Measurements from ENCODE around the gene PHEX. TPM values are rescaled to one million over a fixed set of nuclear protein-coding genes. Genes with fewer than 3 reads are reported as not detected.

The PHEX gene
- total RNA-seq, 2 donors from 2014 or later: 0.24 to 0.37 TPM

DNA sequence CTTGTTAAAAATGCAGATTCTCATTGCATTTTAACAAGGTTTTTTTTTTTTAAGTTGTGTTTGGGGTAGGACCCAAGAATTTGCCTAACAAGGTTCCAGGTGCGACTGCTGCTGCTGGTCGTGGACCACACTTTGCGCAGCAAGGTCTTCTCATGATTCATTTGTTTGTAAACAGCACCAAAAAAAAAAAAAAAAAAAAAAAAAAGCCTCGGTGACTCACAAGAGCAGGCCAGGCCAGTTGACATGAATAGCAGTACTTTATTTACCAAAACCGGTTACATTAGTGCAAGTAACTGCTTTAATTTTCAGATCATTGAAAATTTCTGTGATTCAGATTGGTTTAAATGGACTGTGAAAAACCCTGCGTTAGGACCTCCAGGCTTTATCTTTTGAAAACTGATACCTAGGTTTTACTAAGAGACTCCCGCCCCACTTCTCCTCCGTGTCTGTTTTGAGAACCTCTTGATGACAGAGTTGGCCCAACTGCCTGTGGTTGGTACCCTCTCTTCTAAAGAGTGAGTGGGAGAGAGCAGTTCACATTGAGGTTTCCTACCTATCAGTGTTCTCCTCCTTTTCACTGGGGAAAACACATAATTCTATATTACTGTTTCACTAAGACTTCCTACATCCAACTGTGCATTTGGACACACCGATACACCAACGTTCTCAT lies 86.2 kb downstream of the PHEX start:
- peak overlapping the region; percentile 84 for H3K27ac Mint-ChIP-seq
- TF ChIP-seq, protein P1, sequence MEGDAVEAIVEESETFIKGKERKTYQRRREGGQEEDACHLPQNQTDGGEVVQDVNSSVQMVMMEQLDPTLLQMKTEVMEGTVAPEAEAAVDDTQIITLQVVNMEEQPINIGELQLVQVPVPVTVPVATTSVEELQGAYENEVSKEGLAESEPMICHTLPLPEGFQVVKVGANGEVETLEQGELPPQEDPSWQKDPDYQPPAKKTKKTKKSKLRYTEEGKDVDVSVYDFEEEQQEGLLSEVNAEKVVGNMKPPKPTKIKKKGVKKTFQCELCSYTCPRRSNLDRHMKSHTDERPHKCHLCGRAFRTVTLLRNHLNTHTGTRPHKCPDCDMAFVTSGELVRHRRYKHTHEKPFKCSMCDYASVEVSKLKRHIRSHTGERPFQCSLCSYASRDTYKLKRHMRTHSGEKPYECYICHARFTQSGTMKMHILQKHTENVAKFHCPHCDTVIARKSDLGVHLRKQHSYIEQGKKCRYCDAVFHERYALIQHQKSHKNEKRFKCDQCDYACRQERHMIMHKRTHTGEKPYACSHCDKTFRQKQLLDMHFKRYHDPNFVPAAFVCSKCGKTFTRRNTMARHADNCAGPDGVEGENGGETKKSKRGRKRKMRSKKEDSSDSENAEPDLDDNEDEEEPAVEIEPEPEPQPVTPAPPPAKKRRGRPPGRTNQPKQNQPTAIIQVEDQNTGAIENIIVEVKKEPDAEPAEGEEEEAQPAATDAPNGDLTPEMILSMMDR (conservative IDR thresholded peaks at IDR 0.05): no peak
- no peaks in the 10 kb centered on the region for H3K9me3 Mint-ChIP-seq
- H3K27me3 ChIP-seq (ENCODE audit: control insufficient read depth, insufficient read depth, low read length, poor library complexity, severe bottlenecking): no peaks in the 10 kb centered on the region
- peaks cover 8% of the 10 kb centered on the region for H3K4me1 ChIP-seq (ENCODE audit: control insufficient read depth, insufficient read depth, low read length)
- no peak overlapping the region for H3K4me3 ChIP-seq (ENCODE audit: low read length)
- H3K4me3 Mint-ChIP-seq: no peak overlapping the region
- H3K4me1 Mint-ChIP-seq: peaks cover 54% of the 10 kb centered on the region
- 55 to 71% methylated on average over 2 to 8 of the region's 10 CpGs for WGBS, 2 experiments (ENCODE audit: insufficient coverage in 1 of 2, insufficient read length in 1 of 2)
- no peak overlapping the region for H3K27ac ChIP-seq (ENCODE audit: low read depth, low read length)
- no peaks in the 10 kb centered on the region for H3K36me3 ChIP-seq (ENCODE audit: control insufficient read depth, insufficient read depth, low read length)
- no peaks in the 10 kb centered on the region for H3K27me3 Mint-ChIP-seq (ENCODE audit: insufficient read depth)
- no peak overlapping the region for H3K9ac ChIP-seq (ENCODE audit: extremely low read depth, low read length, poor library complexity, severe bottlenecking)
- no peak for DNase-seq
- H3K9me3 ChIP-seq (ENCODE audit: control insufficient read depth, low read length): no peaks in the 10 kb centered on the region
- no peaks in the 10 kb centered on the region for H3K36me3 Mint-ChIP-seq (ENCODE audit: low read depth)

DNA sequence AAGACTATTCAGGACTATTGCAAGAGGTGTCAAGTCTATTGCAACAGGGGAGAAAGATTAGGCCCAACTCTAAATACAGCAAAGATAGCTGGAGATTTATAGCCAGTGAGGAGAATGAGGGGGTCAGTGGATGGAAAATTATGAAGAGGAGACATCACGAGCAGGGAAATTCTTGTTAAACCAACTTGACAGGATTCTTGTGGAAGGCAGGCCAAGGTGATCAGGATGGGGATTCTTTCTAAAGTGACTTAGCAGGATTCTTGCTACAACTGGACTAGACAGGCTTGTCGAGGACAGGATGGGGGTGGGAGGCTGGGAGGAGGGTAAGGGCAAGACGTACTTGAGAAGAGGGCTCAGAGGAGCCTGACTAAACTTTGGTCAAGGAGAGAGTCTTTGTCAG lies 89.0 kb downstream of the PHEX start:
- Mint-ChIP-seq H3K27ac (no peak overlapping the region), H3K9me3 (no peaks in the 10 kb centered on the region), H3K4me1 (peaks cover 32% of the 10 kb centered on the region), H3K36me3 (ENCODE audit: low read depth) (no peaks in the 10 kb centered on the region), H3K27me3 (ENCODE audit: insufficient read depth) (peaks cover 2% of the 10 kb centered on the region), H3K4me3 (no peak overlapping the region)
- Histone ChIP-seq H3K36me3 (ENCODE audit: control insufficient read depth, insufficient read depth, low read length) (no peaks in the 10 kb centered on the region), H3K4me3 (ENCODE audit: low read length) (no peak overlapping the region), H3K27me3 (ENCODE audit: control insufficient read depth, insufficient read depth, low read length, poor library complexity, severe bottlenecking) (no peaks in the 10 kb centered on the region), H3K4me1 (ENCODE audit: control insufficient read depth, insufficient read depth, low read length) (peaks cover 8% of the 10 kb centered on the region), H3K9me3 (ENCODE audit: control insufficient read depth, low read length) (no peaks in the 10 kb centered on the region), H3K27ac (ENCODE audit: low read depth, low read length) (no peak overlapping the region), H3K9ac (ENCODE audit: extremely low read depth, low read length, poor library complexity, severe bottlenecking) (no peak overlapping the region)
- whole genome bisulfite sequencing, 2 experiments (ENCODE audit: insufficient coverage in 1 of 2, insufficient read length in 1 of 2): 83 to 100% methylated on average over 1 to 2 of the region's 3 CpGs
- TF ChIP-seq, protein P1 (conservative IDR thresholded peaks at IDR 0.05): no peak
- DNase-seq: no peak

DNA sequence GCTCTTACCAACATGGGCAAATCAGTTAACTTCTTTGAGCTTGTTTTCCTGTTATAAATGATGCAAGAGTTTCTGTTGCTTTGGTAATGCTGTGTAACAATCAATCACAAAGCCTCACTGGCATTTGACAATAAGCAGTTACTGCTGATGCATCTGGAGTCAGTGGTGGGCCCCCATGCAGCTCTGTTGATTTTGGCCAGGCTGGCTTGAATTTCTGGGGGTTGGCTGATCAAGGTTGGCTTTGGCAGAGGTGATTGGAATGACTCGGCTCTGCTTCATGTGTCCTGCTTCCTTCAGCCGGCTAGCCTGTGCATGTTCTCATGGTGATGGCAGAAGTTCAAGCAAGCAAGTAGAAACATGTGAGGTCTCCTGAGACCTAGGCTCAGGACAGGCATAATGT lies 90.4 kb downstream of the PHEX start:
- Histone ChIP-seq H3K4me1 (ENCODE audit: control insufficient read depth, insufficient read depth, low read length) (peaks cover 4% of the 10 kb centered on the region), H3K4me3 (ENCODE audit: low read length) (no peak overlapping the region), H3K36me3 (ENCODE audit: control insufficient read depth, insufficient read depth, low read length) (no peaks in the 10 kb centered on the region), H3K9ac (ENCODE audit: extremely low read depth, low read length, poor library complexity, severe bottlenecking) (no peak overlapping the region), H3K27ac (ENCODE audit: low read depth, low read length) (no peak overlapping the region), H3K9me3 (ENCODE audit: control insufficient read depth, low read length) (no peaks in the 10 kb centered on the region), H3K27me3 (ENCODE audit: control insufficient read depth, insufficient read depth, low read length, poor library complexity, severe bottlenecking) (no peaks in the 10 kb centered on the region)
- WGBS, 2 experiments (ENCODE audit: insufficient coverage in 1 of 2, insufficient read length in 1 of 2): 84% methylated on average over 2 of the region's 2 CpGs; no CpG with 5 or more reads in 1 of the 2 experiments
- Mint-ChIP-seq H3K27me3 (ENCODE audit: insufficient read depth) (peaks cover 2% of the 10 kb centered on the region), H3K36me3 (ENCODE audit: low read depth) (no peaks in the 10 kb centered on the region), H3K4me3 (no peak overlapping the region), H3K9me3 (no peaks in the 10 kb centered on the region), H3K4me1 (peaks cover 22% of the 10 kb centered on the region), H3K27ac (no peak overlapping the region)
- no peak for DNase-seq
- TF ChIP-seq, protein P1 (conservative IDR thresholded peaks at IDR 0.05): no peak

All from endodermal cell (in vitro differentiated cells).